ENCODE data around the gene CDH2. TPM values are rescaled to one million over a fixed set of nuclear protein-coding genes. Genes with fewer than 3 reads are reported as not detected.

Gene CDH2
- total RNA-seq, 1 experiment from 2014 or later = 42.3 TPM

GRCh38 chr18:27966881-27967280 is 210.0 kb downstream of the CDH2 start:
- no peaks in the 10 kb centered on the region for H3K4me1 ChIP-seq (ENCODE audit: control insufficient read depth, insufficient read depth, low read length)
- H3K36me3 ChIP-seq (ENCODE audit: control insufficient read depth, insufficient read depth, low read length) = no peaks in the 10 kb centered on the region
- TF ChIP-seq SIN3A (IDR thresholded peaks at IDR 0.05; ENCODE audit: borderline replicate concordance, insufficient read depth, low read depth, low read length) (no peak), TCF7L2 (IDR thresholded peaks at IDR 0.05; ENCODE audit: low read depth, low read length) (no peak), POLR2AphosphoS5 (IDR thresholded peaks at IDR 0.05; ENCODE audit: low read depth, low read length) (no peak), REST (IDR thresholded peaks at IDR 0.05; ENCODE audit: insufficient read depth in 1 of 2, low read depth in 2 of 2, low read length in 1 of 2) (no peak), CTCF (IDR thresholded peaks at IDR 0.05) (no peak)
- H3K9me3 ChIP-seq (ENCODE audit: control insufficient read depth, insufficient read depth, low read depth, low read length) = no peaks in the 10 kb centered on the region
- no TSS peak for BruUV-seq (replicated peaks)
- H3K4me3 ChIP-seq (ENCODE audit: low read depth in 2 of 2, low read length in 2 of 2) = no peak overlapping the region
- no peak overlapping the region for H3K27ac ChIP-seq (ENCODE audit: low read length)
- ATAC-seq (no peak), DNase-seq (ENCODE audit: low read depth, low spot score) (no peak)
- in situ Hi-C loops (cut with HindIII; ENCODE audit: low pct_unique_long_range_greater_than_20kb, low sequenced_read_pairs) = no loop called here
- H3K27me3 ChIP-seq (ENCODE audit: control insufficient read depth, insufficient read depth, low read length) = no peaks in the 10 kb centered on the region
- POLR2A ChIA-PET = no interaction called here
- intact Hi-C loops (cut with micrococcal nuclease; ENCODE audit: unreplicated experiment) = no loop called here
- CTCF ChIA-PET = no interaction called here

DNA sequence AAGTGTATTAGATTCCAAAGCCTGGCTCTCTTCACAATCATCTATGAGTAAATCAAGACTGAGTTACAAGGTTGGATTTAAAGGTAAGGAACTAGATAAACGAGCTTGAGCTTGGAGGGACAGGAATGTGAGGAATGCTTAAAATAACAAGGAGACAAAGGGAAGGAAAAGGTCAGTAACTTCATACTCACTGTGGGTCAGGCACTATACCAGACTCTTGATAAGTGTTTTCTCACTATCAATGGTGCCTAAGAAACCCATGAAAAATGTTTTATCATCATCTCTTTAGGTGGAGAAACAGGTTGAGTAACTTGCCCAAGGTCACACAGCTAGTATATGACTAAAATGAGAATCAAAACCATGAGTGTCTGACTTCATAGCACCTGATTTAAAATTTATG is 212.1 kb downstream of the CDH2 start:
- H3K27ac ChIP-seq (ENCODE audit: low read length) = no peak overlapping the region
- ATAC-seq = no peak

More for the DNA sequence above, 212.1 kb downstream of the CDH2 start:
- Histone ChIP-seq H3K9me3 (ENCODE audit: control insufficient read depth, insufficient read depth, low read depth, low read length) (no peaks in the 10 kb centered on the region), H3K4me3 (ENCODE audit: low read depth in 2 of 2, low read length in 2 of 2) (no peak overlapping the region), H3K36me3 (ENCODE audit: control insufficient read depth, insufficient read depth, low read length) (no peaks in the 10 kb centered on the region), H3K27me3 (ENCODE audit: control insufficient read depth, insufficient read depth, low read length) (no peaks in the 10 kb centered on the region), H3K4me1 (ENCODE audit: control insufficient read depth, insufficient read depth, low read length) (no peaks in the 10 kb centered on the region)
- POLR2A ChIA-PET = no interaction called here
- CTCF ChIA-PET = no interaction called here
- in situ Hi-C loops (cut with HindIII; ENCODE audit: low pct_unique_long_range_greater_than_20kb, low sequenced_read_pairs) (no loop called here), intact Hi-C loops (cut with micrococcal nuclease; ENCODE audit: unreplicated experiment) (no loop called here)
- no peak for TF ChIP-seq CTCF (IDR thresholded peaks at IDR 0.05)
- DNase-seq (ENCODE audit: low read depth, low spot score) = no peak
- BruUV-seq (replicated peaks) = no TSS peak
